GM12892 (cell line): ENCODE data around the gene KCNH5.

Experiments
- POLR2A ChIP-seq: IDR thresholded peaks from 2 replicates; pipeline ENCODE4 v1.6.1; 2011; ENCODE audit warnings: low read depth, low read length, control low read depth
- POLR2AphosphoS5 ChIP-seq: IDR thresholded peaks from 2 replicates; pipeline ENCODE4 v1.6.1; 2011; ENCODE audit warnings: low read depth, low read length, control low read depth
- TAF1 ChIP-seq: IDR thresholded peaks from 2 replicates; pipeline ENCODE4 v1.6.1; 2011; ENCODE audit warnings: low read depth, mild to moderate bottlenecking, control low read depth, low read length, borderline replicate concordance

- TF ChIP-seq POLR2AphosphoS5 = no peak
- no peak for TF ChIP-seq POLR2A
- no peak for TF ChIP-seq TAF1
These were observed 339.0 kb downstream of the KCNH5 start for GRCh38 chr14:62706217-62706616.
